ENCODE data around the gene JKAMP. TPM values are rescaled to one million over a fixed set of nuclear protein-coding genes. Genes with fewer than 3 reads are reported as not detected.
A peak's percentile ranks its signal among the peaks of the same experiment; 100 is the strongest.

Gene JKAMP
- total RNA-seq, 2 experiments from 2014 or later = 21.1 to 24.9 TPM

GRCh38 chr14:59480166-59480565 is 4.2 kb upstream of the JKAMP start:
- CTCF ChIA-PET (ENCODE audit: unreplicated experiment) = no interaction called here
- POLR2A ChIA-PET = interaction anchor here (1.0 to 1.9 kb wide), 2 partner anchors 24 to 358 kb away, joined by 3 to 5 read pairs; no protein-coding TSS in a partner anchor
- no peak overlapping the region for H3K4me3 ChIP-seq (ENCODE audit: low read depth, low read length, poor library complexity, severe bottlenecking)
- H2AFZ ChIP-seq (ENCODE audit: low read length) = no peak overlapping the region
- peaks cover 28% of the 10 kb centered on the region for H3K36me3 ChIP-seq (ENCODE audit: insufficient read depth, low read length)
- TF ChIP-seq EZH2phosphoT487 (IDR thresholded peaks at IDR 0.05; ENCODE audit: borderline replicate concordance, low read depth, low read length) = no peak
- no peak for TF ChIP-seq CTCF (conservative IDR thresholded peaks at IDR 0.05; ENCODE audit: low read length)
- H4K20me1 ChIP-seq (ENCODE audit: insufficient read depth, low read length) = peaks cover 10% of the 10 kb centered on the region
- H3K4me2 ChIP-seq (ENCODE audit: low read length) = peak overlapping the region; percentile 100; the same call in 1 of the 2 replicates
- H3K9me2 ChIP-seq (ENCODE audit: insufficient read depth, low read length) = no peaks in the 10 kb centered on the region
- no peak overlapping the region for H3K27ac ChIP-seq (ENCODE audit: low read depth, low read length, poor library complexity, severe bottlenecking)
- H3K79me2 ChIP-seq (ENCODE audit: insufficient read depth, low read depth, low read length) = peaks cover 21% of the 10 kb centered on the region; the same call in 1 of the 2 replicates
- intact Hi-C loops (cut with micrococcal nuclease; ENCODE audit: unreplicated experiment) = loop anchor here (5.0 to 10.0 kb wide), 3 partner anchors 123 to 865 kb away; no protein-coding TSS in a partner anchor
- BruUV-seq (replicated peaks) = no TSS peak
- H3K9me3 ChIP-seq (ENCODE audit: low read length) = no peaks in the 10 kb centered on the region
- peaks cover 25% of the 10 kb centered on the region for H3K4me1 ChIP-seq (ENCODE audit: insufficient read depth, low read length, poor library complexity, severe bottlenecking)
- no peak for DNase-seq (ENCODE audit: low spot score)

- H3K27ac ChIP-seq (ENCODE audit: low read depth, low read length, poor library complexity, severe bottlenecking) = no peak overlapping the region
- peaks cover 37% of the 10 kb centered on the region for H3K4me1 ChIP-seq (ENCODE audit: insufficient read depth, low read length, poor library complexity, severe bottlenecking)
- H2AFZ ChIP-seq (ENCODE audit: low read length) = no peak overlapping the region
- H4K20me1 ChIP-seq (ENCODE audit: insufficient read depth, low read length) = peaks cover 10% of the 10 kb centered on the region
- H3K4me3 ChIP-seq (ENCODE audit: low read depth, low read length, poor library complexity, severe bottlenecking) = peak overlapping the region; percentile 87
- DNase-seq (ENCODE audit: low spot score) = no peak
- CTCF ChIA-PET (ENCODE audit: unreplicated experiment) = no interaction called here
- peak overlapping the region; percentile 100 for H3K4me2 ChIP-seq (ENCODE audit: low read length)
- H3K36me3 ChIP-seq (ENCODE audit: insufficient read depth, low read length) = peaks cover 17% of the 10 kb centered on the region
- no peaks in the 10 kb centered on the region for H3K9me2 ChIP-seq (ENCODE audit: insufficient read depth, low read length)
- H3K9me3 ChIP-seq (ENCODE audit: low read length) = no peaks in the 10 kb centered on the region
- peaks cover 33% of the 10 kb centered on the region; the same call in 1 of the 2 replicates for H3K79me2 ChIP-seq (ENCODE audit: insufficient read depth, low read depth, low read length)
- BruUV-seq (replicated peaks) = no TSS peak
- no peak for TF ChIP-seq EZH2phosphoT487 (IDR thresholded peaks at IDR 0.05; ENCODE audit: borderline replicate concordance, low read depth, low read length)
- no peak for TF ChIP-seq CTCF (conservative IDR thresholded peaks at IDR 0.05; ENCODE audit: low read length)
- POLR2A ChIA-PET = no interaction called here
- intact Hi-C loops (cut with micrococcal nuclease; ENCODE audit: unreplicated experiment) = loop anchor here (5.0 to 10.0 kb wide), 3 partner anchors 124 to 863 kb away; no protein-coding TSS in a partner anchor
These were observed 2.9 kb upstream of the JKAMP start for GRCh38 chr14:59481407-59481806.

GRCh38 chr14:59481871-59482540 is 2.3 kb upstream of the JKAMP start:
- intact Hi-C loops (cut with micrococcal nuclease; ENCODE audit: unreplicated experiment) = loop anchor here (5.0 to 10.0 kb wide), 3 partner anchors 125 to 863 kb away; no protein-coding TSS in a partner anchor
- H3K27ac ChIP-seq (ENCODE audit: low read depth, low read length, poor library complexity, severe bottlenecking) = no peak overlapping the region
- DNase-seq (ENCODE audit: low spot score) = no peak
- H3K79me2 ChIP-seq (ENCODE audit: insufficient read depth, low read depth, low read length) = peaks cover 36% of the 10 kb centered on the region; the same call in 1 of the 2 replicates
- peaks cover 38% of the 10 kb centered on the region for H3K4me1 ChIP-seq (ENCODE audit: insufficient read depth, low read length, poor library complexity, severe bottlenecking)
- peaks cover 12% of the 10 kb centered on the region for H3K36me3 ChIP-seq (ENCODE audit: insufficient read depth, low read length)
- no peaks in the 10 kb centered on the region for H3K9me3 ChIP-seq (ENCODE audit: low read length)
- no TSS peak for BruUV-seq (replicated peaks)
- no peak overlapping the region for H2AFZ ChIP-seq (ENCODE audit: low read length)
- TF ChIP-seq EZH2phosphoT487 (IDR thresholded peaks at IDR 0.05; ENCODE audit: borderline replicate concordance, low read depth, low read length) = no peak
- TF ChIP-seq CTCF (conservative IDR thresholded peaks at IDR 0.05; ENCODE audit: low read length) = no peak
- no peaks in the 10 kb centered on the region for H3K9me2 ChIP-seq (ENCODE audit: insufficient read depth, low read length)
- ChIA-PET POLR2A (interaction anchor here (1.1 kb wide), 1 partner anchor 10 kb away, joined by 4 read pairs; no protein-coding TSS in a partner anchor), CTCF (ENCODE audit: unreplicated experiment) (no interaction called here)
- peaks cover 10% of the 10 kb centered on the region for H4K20me1 ChIP-seq (ENCODE audit: insufficient read depth, low read length)
- H3K4me3 ChIP-seq (ENCODE audit: low read depth, low read length, poor library complexity, severe bottlenecking) = peak overlapping the region; percentile 87
- peak overlapping the region; percentile 100 for H3K4me2 ChIP-seq (ENCODE audit: low read length)

Data from OCI-LY7 (cell line).